ENCODE results near the gene ACSF3.
A peak's percentile ranks its signal among the peaks of the same experiment; 100 is the strongest.

ACSF3 gene

DNA sequence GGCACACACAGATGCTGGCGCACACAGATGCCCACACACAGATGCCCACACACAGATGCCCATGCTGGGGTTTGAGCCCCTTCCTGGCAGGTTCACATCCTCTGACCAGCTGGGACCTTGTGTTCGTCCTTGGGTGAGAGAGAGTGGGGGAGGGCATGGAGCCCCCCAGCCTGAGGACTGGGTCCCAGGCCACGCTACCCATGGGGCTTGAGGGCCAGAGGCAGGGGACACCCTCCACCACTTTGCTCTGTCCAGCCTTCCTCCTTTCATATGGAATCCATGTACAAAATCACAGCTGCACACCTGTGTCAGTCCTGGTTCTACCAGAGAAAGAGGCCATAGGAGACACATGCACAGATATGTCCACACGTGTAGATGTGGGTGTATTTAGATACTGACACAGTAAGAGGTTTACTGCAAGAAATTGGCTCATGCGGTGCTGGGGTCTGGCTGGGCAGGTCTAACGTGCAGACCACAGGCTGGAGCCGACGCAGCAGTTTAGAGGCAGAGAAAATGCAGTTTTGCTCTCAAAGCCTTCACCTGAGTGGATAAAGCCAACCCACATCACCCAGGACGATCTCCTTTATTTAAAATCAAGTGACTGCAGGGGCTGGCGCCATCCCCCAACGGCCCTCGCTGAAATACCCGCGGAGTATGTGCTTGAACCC, 95.8 kb downstream of the ACSF3 start:
- DNase-seq (ENCODE audit: low read depth): no peak
- no peak for TF ChIP-seq CTCF (conservative IDR thresholded peaks at IDR 0.05; ENCODE audit: low read depth, low read length)
- no peak overlapping the region for H3K4me3 ChIP-seq (ENCODE audit: low read depth, low read length)

- TF ChIP-seq CTCF (conservative IDR thresholded peaks at IDR 0.05; ENCODE audit: low read depth, low read length): no peak
- no peak for DNase-seq (ENCODE audit: low read depth)
- H3K4me3 ChIP-seq (ENCODE audit: low read depth, low read length): no peak overlapping the region
Measured at GRCh38 chr16:89190150-89190958, 96.7 kb downstream of the ACSF3 start.

GRCh38 chr16:89191033-89191900, 97.6 kb downstream of the ACSF3 start:
- no peak overlapping the region for H3K4me3 ChIP-seq (ENCODE audit: low read depth, low read length)
- TF ChIP-seq CTCF (conservative IDR thresholded peaks at IDR 0.05; ENCODE audit: low read depth, low read length): no peak
- no peak for DNase-seq (ENCODE audit: low read depth)

DNA sequence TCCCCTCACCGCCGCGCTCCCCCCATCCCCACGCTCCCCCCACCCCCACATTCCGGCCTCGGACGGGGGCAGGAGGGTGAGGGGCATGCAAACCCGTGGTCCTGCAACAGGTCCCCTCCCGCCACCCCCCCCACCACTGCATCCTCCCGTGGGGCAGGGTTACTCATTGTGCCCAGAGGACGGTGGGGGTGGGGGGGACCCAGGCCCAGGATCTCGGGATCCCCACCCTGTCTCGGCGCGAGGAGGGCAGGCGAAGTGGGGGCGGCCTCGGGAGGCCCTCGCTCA, 98.2 kb downstream of the ACSF3 start:
- TF ChIP-seq CTCF (conservative IDR thresholded peaks at IDR 0.05; ENCODE audit: low read depth, low read length): no peak
- DNase-seq (ENCODE audit: low read depth): no peak
- H3K4me3 ChIP-seq (ENCODE audit: low read depth, low read length): peak overlapping the region; percentile 60

GRCh38 chr16:89192186-89192955, 98.7 kb downstream of the ACSF3 start:
- peak; percentile 97 for DNase-seq (ENCODE audit: low read depth)
- peak overlapping the region; percentile 60 for H3K4me3 ChIP-seq (ENCODE audit: low read depth, low read length)

DNA sequence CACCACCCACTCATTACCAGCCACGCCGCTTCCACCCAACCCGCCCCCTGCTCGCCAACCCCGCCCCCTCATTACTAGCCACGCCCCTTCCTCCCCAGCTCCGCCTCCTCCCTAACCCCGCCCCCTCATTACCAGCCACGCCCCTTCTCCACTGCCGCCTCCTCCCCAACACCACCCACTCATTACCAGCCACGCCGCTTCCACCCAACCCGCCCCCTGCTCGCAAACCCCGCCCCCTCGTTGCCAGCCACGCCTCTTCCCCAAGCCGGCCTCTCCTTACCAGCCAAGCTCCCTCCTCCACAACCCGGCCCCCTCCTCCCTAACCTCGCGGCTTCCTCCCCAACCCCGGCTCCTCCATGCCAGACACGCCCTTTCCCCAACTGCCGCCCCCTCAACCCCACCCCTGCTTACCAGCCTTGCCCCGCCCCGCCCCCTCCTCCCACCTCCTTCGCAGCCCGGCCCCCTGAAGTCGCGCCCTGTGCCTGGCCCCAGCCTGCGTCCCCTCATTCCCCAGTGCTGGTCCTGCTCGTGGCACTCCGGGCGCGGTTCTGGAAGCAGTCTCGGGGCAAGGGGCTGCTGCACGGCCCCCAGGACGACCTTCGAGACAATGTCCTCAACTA, 99.4 kb downstream of the ACSF3 start:
- no peak overlapping the region for H3K4me3 ChIP-seq (ENCODE audit: low read depth, low read length)

More for the DNA sequence above, 99.4 kb downstream of the ACSF3 start:
- no peak for DNase-seq (ENCODE audit: low read depth)
- no peak for TF ChIP-seq CTCF (conservative IDR thresholded peaks at IDR 0.05; ENCODE audit: low read depth, low read length)
